Small intestine (tissue), 16 donors: Measurements from ENCODE around the gene HAUS5. TPM values are rescaled to one million over a fixed set of nuclear protein-coding genes. Genes with fewer than 3 reads are reported as not detected.
A peak's percentile ranks its signal among the peaks of the same experiment; 100 is the strongest.

ENCODE experiments used
- DNase-seq, 2 donors: peaks; one replicate each; pipeline versions ENCODE4 v3.0.0 to v3.0.0-alpha.2; 2013
- FAIRE-seq: peaks from 2 replicates; lab custom pipeline; 2012; peaks lifted over from hg19 to GRCh38; lab: Jason Lieb, UNC
- H3K27ac ChIP-seq, 3 donors: one replicate each; pipeline ENCODE4 v1.5.1; 2013; ENCODE audit warnings: low read length in 2 of 3, mild to moderate bottlenecking in 2 of 3, control low read depth in 1 of 3, inconsistent platforms in 1 of 3, low read depth in 1 of 3, moderate library complexity in 1 of 3
- H3K27me3 ChIP-seq, 3 donors: one replicate each; pipeline ENCODE4 v1.6.1; 2013; ENCODE audit warnings: low read length in 3 of 3, inconsistent platforms in 1 of 3; ENCODE audit not compliant: control insufficient read depth in 3 of 3, insufficient read depth in 3 of 3
- H3K36me3 ChIP-seq, 3 donors: one replicate each; pipeline ENCODE4 v1.6.1; 2013; ENCODE audit warnings: low read length in 3 of 3, inconsistent platforms in 1 of 3, low read depth in 1 of 3, mild to moderate bottlenecking in 1 of 3, moderate library complexity in 1 of 3; ENCODE audit not compliant: control insufficient read depth in 3 of 3, insufficient read depth in 2 of 3
- H3K4me1 ChIP-seq, 3 donors: one replicate each; pipeline ENCODE4 v1.6.1; 2013; ENCODE audit warnings: low read length in 2 of 3, inconsistent platforms in 1 of 3, low read depth in 1 of 3, mild to moderate bottlenecking in 1 of 3, moderate library complexity in 1 of 3; ENCODE audit not compliant: control insufficient read depth in 3 of 3, insufficient read depth in 2 of 3
- H3K4me3 ChIP-seq, 3 donors: one replicate each; pipeline ENCODE4 v1.5.1; 2013; ENCODE audit warnings: low read length in 3 of 3, control low read depth in 1 of 3, inconsistent platforms in 1 of 3, low read depth in 1 of 3, mild to moderate bottlenecking in 1 of 3, moderate library complexity in 1 of 3
- H3K9me3 ChIP-seq, 2 donors: one replicate each; pipeline ENCODE4 v1.6.1; 2013; ENCODE audit warnings: low read depth in 1 of 2, low read length in 1 of 2; ENCODE audit not compliant: control insufficient read depth in 2 of 2, insufficient read depth in 1 of 2
- WGBS, 3 donors: extraction: QIAGEN DNeasy Blood & Tissue Kit; methylation state at CpG; one replicate each; pipeline ENCODE4 v1.1.7; 2013; 5-methylcytosine and 5-hydroxymethylcytosine counted together
- long read RNA-seq, 10 donors: transcript quantifications; one replicate each; lab custom pipeline, GENCODE V29; 2026
- polyA plus RNA-seq, 4 donors: library from polyadenylated mRNA; stranded (reverse) in 3 of 4; unstranded in 1 of 4; fragments of 200-250 nt in 3 of 4; fragments of 120-200 nt in 1 of 4; gene quantifications; one replicate each; pipeline versions ENCODE4 v1.2.1 to v1.2.3, GENCODE V29; 2013
- donor health status: healthy with polysubstance abuse.
- donor health status: control.
- donor health status: control.
- donor health status: Bipolar disorder and iron deficiency.
- donor health status: healthy.

Gene HAUS5
- 10 to 100 TPM in 1 of 4 donors, 1 to 10 TPM in 2, under 1 TPM in 1; 0.67 to 12.6 (median 5.5) TPM for polyA plus RNA-seq
- long read RNA-seq, donor 1, full-length matches to known transcripts, result 4 of 4 reads
- long read RNA-seq, donor 1, partial matches to known transcripts, result 0 of 4 reads
- long read RNA-seq, donor 1, other reads (novel, unspliced or antisense), result 0 of 4 reads
- long read RNA-seq, donor 2, result 0 reads
- long read RNA-seq, donor 3, partial matches to known transcripts, result 0 of 2 reads
- long read RNA-seq, donor 3, other reads (novel, unspliced or antisense), result 0 of 2 reads
- long read RNA-seq, donor 4, result 0 reads
- long read RNA-seq, donor 5, result 0 reads
- long read RNA-seq, donor 6, partial matches to known transcripts, result 0 of 3 reads
- long read RNA-seq, donor 6, other reads (novel, unspliced or antisense), result 0 of 3 reads
- long read RNA-seq, donor 7, full-length matches to known transcripts, result 5 of 39 reads
- long read RNA-seq, donor 7, partial matches to known transcripts, result 34 of 39 reads
- long read RNA-seq, donor 7, other reads (novel, unspliced or antisense), result 0 of 39 reads
- long read RNA-seq, donor 8, result 0 reads
- long read RNA-seq, donor 9, result 0 reads
- long read RNA-seq, donor 10, full-length matches to known transcripts, result 4 of 14 reads
- long read RNA-seq, donor 10, partial matches to known transcripts, result 10 of 14 reads
- long read RNA-seq, donor 10, other reads (novel, unspliced or antisense), result 0 of 14 reads

DNA sequence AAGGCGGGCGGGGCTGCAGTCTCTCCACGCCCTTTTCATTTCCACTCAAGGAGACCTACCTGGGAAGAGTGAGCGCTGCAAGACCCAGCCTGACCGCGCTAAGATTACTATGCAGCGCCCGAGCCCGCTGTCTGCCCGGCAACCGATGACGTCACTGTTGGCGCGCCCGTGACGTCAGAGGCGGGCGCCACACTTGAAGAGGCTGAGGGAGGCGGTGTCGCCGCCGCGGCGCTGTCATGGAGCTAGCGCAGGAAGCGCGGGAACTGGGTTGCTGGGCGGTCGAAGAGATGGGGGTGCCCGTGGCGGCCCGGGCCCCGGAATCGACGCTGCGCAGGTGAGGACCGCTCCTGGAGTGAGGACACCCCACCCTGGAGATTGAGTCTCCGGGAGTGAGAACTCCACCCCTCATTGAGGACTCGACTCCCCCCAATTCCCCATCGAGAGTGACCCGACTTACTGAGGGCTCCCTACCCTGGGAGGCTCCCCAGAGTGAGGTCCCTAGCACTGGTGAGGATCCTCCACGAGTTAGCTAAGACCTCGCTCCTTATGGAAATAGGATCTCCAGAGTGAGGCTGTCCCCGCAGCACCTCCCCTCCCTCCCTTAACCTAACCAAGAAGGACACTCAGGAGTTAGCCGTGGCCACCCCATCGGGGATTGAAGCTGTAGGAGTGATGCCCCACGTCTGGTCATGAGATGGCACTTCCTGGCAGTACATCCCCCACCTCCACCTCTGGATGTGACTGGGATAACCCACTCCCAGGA lies at the start of gene HAUS5:
Gene HAUS5 (plus strand): TSS at position 177 of the 763 bp plus-strand sequence. CDS start 60 bp downstream, at position 237.
- H3K27ac ChIP-seq, result peak within 1 kb of the TSS; percentile 30 to 34 (median 33)
- H3K4me3 ChIP-seq, result peak within 1 kb of the TSS; percentile 43 to 94 (median 52)
- H3K27me3 ChIP-seq, result peaks cover 0 to 4% (median 0%) of the 10 kb centered on the region in 3 donors
- H3K36me3 ChIP-seq, result peaks cover 0 to 24% (median 2%) of the 10 kb centered on the region in 3 donors
- H3K4me1 ChIP-seq, result peaks cover 0 to 7% (median 0%) of the 10 kb centered on the region in 3 donors
- DNase-seq (peak; percentile 90 to 98), FAIRE-seq (no peak)
- 0 to 1% (median 0%) methylated on average over 42 to 47 of the region's 47 CpGs for WGBS, 3 donors
- peaks cover 0 to 6% of the 10 kb centered on the region in 2 donors for H3K9me3 ChIP-seq

DNA sequence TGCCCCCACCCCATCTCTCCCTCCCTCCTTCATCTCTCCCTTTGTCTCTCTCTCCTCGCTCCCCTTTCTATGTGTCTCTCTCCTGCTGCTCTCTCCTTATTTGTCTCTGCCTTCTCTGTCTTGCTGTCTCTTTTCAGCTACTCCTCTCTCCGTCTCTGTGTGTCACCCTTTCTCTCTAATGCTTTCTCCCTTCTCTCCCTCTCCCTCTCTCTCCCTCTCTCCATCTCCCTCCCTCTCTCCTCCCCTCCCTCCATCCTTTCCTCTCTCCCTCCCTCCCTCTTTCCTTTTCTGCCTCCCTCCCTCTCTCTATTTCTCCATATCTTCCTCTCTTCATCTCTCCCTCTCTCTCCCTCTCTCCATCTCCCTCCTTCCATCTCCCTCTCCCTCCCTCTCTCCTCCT lies 49.8 kb upstream of the HAUS5 start:
- Histone ChIP-seq H3K36me3 (no peaks in the 10 kb centered on the region), H3K9me3 (no peaks in the 10 kb centered on the region), H3K27me3 (peaks cover 3 to 23% (median 11%) of the 10 kb centered on the region in 3 donors), H3K4me3 (no peak overlapping the region), H3K4me1 (no peaks in the 10 kb centered on the region), H3K27ac (no peak overlapping the region)
- WGBS, 3 donors, result 53 to 69% (median 68%) methylated on average over 2 of the region's 2 CpGs
- no peak for DNase-seq
- FAIRE-seq, result no peak

DNA sequence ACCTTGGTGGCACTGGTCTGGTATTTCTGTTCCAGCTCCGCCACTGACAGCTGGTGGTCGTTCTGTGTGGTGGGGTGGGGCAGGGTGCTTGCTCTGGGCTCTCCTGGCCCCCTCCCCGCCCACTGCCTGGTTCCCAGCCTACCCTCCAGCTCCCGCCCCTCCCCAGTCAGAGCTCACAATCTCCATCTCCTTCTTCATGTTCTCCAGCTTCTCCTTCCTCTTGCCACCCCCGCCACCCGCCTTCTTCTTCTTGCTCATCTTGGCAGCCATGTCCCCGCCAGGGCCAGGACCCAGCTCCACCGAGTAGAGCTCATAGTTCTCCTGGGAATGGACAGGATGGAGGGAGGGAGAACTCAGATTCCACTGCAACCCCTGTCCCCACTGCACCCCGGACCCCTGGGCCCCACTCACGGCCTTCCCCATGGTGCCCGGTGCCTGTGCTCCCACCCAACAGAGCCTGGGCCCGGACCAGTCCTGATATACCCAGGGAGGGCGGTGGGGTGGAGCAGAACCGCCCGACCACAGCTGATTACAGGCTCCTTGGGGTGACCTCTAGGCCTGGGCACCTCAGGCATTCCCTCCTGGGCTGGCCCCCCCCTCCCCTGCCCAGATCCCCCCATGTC lies 49.2 kb upstream of the HAUS5 start, which contains the start of gene ATP4A:
Gene ATP4A (minus strand): TSS at position 452 of the 623 bp plus-strand sequence. CDS start 29 bp downstream, at position 423.
- Histone ChIP-seq H3K36me3 (no peaks in the 10 kb centered on the region), H3K27me3 (peaks cover 2 to 18% (median 11%) of the 10 kb centered on the region in 3 donors), H3K4me3 (no peak within 1 kb of the TSS), H3K4me1 (no peaks in the 10 kb centered on the region), H3K9me3 (no peaks in the 10 kb centered on the region), H3K27ac (no peak within 1 kb of the TSS)
- DNase-seq (no peak), FAIRE-seq (no peak)
- WGBS, 3 donors, result 60 to 65% (median 63%) methylated on average over 14 to 15 of the region's 15 CpGs

GRCh38 chr19:35565016-35565856 lies 47.3 kb upstream of the HAUS5 start:
- H3K36me3 ChIP-seq, result no peaks in the 10 kb centered on the region
- DNase-seq (no peak), FAIRE-seq (no peak)
- H3K27ac ChIP-seq, result no peak overlapping the region
- no peaks in the 10 kb centered on the region for H3K9me3 ChIP-seq
- 49 to 71% (median 50%) methylated on average over 12 of the region's 12 CpGs for WGBS, 3 donors
- no peak overlapping the region for H3K4me3 ChIP-seq
- no peaks in the 10 kb centered on the region for H3K4me1 ChIP-seq
- H3K27me3 ChIP-seq, result peaks cover 0 to 4% (median 3%) of the 10 kb centered on the region in 3 donors

- Histone ChIP-seq H3K4me3 (no peak overlapping the region), H3K36me3 (no peaks in the 10 kb centered on the region), H3K27ac (no peak overlapping the region), H3K27me3 (peaks cover 0 to 3% (median 0%) of the 10 kb centered on the region in 3 donors), H3K4me1 (no peaks in the 10 kb centered on the region), H3K9me3 (no peaks in the 10 kb centered on the region)
- no peak for FAIRE-seq
- DNase-seq, result no peak
- WGBS, 3 donors, result 77 to 79% (median 77%) methylated on average over 7 of the region's 7 CpGs
Measured at GRCh38 chr19:35566738-35567137, 45.8 kb upstream of the HAUS5 start.

DNA sequence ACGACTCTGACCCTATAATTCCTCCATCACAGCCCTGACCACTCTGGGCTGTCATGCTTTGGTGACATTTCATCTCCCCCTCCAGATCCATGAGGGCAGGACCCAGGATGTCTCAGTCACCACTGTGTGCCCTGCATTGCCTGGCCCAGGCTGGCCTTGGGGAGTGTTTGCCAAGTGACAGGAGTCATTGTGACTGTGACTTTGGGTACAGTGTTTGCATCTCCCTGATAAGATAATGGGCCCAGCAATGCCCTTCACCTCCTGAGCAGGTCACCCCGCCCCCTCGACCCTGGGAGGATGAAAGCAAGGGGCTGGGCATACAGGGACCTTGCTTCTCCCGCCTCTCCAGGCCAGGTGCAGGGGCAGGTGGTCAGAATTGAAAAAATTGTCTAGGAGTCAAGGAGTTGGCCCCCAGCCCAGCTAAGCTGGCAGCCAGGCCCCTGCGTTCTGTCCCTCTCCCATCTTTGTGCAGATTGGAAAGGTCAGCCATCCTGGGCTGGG lies 43.2 kb upstream of the HAUS5 start:
- H3K27me3 ChIP-seq, result peaks cover 0 to 3% (median 0%) of the 10 kb centered on the region in 3 donors
- WGBS, 3 donors, result 17 to 48% (median 27%) methylated on average over 5 of the region's 5 CpGs
- H3K4me3 ChIP-seq, result no peak overlapping the region
- no peaks in the 10 kb centered on the region for H3K9me3 ChIP-seq
- no peak for FAIRE-seq
- DNase-seq, result no peak
- H3K36me3 ChIP-seq, result no peaks in the 10 kb centered on the region
- no peaks in the 10 kb centered on the region for H3K4me1 ChIP-seq
- H3K27ac ChIP-seq, result no peak overlapping the region

- no peaks in the 10 kb centered on the region for H3K4me1 ChIP-seq
- no peak overlapping the region for H3K27ac ChIP-seq
- no peaks in the 10 kb centered on the region for H3K36me3 ChIP-seq
- peaks cover 0 to 3% (median 0%) of the 10 kb centered on the region in 3 donors for H3K27me3 ChIP-seq
- FAIRE-seq, result no peak
- peaks cover 0 to 11% of the 10 kb centered on the region in 2 donors for H3K9me3 ChIP-seq
- WGBS, 3 donors, result 91 to 100% (median 94%) methylated on average over 1 of the region's 1 CpG
- H3K4me3 ChIP-seq, result no peak overlapping the region
- DNase-seq, result no peak
Measured at GRCh38 chr19:35571406-35571965, 41.0 kb upstream of the HAUS5 start.
